ENCODE measurements around the gene MCOLN2.

The MCOLN2 gene

DNA sequence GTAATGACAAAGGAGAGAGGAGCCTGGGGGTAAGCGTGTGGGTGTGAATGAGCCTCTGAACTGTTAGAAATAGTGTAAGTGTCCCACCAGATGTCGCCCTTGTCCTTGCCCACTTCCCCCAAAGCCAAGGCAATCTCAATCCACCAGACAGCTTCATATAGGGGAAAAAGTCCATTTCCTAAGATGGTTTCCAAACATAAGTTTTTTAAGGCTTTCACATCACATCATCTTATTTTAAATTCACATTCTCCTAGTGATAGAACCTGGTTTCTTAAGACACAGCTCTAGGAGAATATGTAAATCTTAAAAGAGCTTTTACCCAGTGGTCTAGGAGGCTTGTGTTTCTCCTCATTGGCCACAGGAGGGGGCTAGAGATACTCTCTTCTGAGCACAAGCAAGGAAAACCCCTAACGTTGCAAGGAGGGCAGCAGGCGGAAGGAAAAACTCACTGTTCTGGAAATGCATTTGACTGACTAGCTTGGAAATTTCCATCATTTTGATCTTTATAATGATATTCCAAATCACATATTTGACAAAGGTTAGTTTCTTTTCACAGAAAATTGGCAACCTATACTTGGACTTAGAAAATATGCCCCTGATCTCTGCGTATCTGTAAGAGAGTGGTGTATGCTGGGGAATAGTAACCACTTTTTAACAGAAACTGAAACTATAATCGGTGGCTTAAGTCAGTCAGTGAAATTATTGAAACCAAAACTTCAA is 52.0 kb downstream of the MCOLN2 start:
- Mint-ChIP-seq H3K36me3 (ENCODE audit: low read depth) (peaks cover 58% of the 10 kb centered on the region), H3K4me1 (ENCODE audit: low read depth) (peaks cover 33% of the 10 kb centered on the region), H3K27me3 (no peaks in the 10 kb centered on the region), H3K9me3 (no peaks in the 10 kb centered on the region), H3K4me3 (peak overlapping the region; percentile 77), H3K27ac (peak overlapping the region; percentile 97)
- peak; percentile 55 for DNase-seq

DNA sequence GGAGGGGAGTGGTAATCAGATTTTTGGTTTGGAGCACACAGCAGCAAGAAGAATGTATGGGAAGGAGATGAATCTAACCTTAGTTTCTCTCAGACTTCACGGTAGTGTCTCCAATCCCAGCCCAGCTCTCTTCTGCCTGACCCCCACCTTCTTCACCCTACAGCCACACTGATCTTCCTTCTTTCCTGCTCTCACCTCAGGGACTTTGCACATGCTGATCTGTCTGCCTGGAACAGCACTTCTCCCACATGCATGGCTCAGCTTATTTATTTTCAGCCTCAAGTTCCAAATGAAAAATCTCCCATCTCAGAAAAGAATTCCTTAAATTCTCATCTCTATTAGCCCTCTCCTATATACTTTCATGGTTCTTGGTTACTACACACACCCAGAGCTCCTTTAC is 55.1 kb downstream of the MCOLN2 start:
- Mint-ChIP-seq H3K4me3 (no peak overlapping the region), H3K27ac (no peak overlapping the region), H3K4me1 (ENCODE audit: low read depth) (peaks cover 24% of the 10 kb centered on the region), H3K27me3 (no peaks in the 10 kb centered on the region), H3K9me3 (no peaks in the 10 kb centered on the region), H3K36me3 (ENCODE audit: low read depth) (peaks cover 46% of the 10 kb centered on the region)
- DNase-seq: no peak

DNA sequence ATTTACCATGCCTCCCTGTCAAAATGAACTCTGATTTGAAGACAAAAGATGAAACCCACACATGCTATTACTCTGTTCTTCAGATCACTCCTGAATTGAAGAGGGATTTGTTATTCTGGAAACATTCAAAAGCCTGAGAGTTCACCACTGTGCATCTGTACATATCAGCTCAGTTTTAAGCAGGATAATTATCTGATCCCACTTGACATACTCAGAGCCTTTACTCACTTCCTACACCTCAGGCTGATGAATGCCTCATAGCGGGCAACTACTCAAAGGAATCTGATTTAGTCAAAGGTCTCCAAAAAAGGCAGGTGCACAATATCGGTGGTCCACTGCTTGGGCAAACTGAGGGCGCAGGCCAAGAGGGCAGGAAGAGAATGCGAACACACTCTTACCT is 56.4 kb downstream of the MCOLN2 start:
- Mint-ChIP-seq H3K9me3 (no peaks in the 10 kb centered on the region), H3K36me3 (ENCODE audit: low read depth) (peaks cover 41% of the 10 kb centered on the region), H3K27ac (no peak overlapping the region), H3K4me1 (ENCODE audit: low read depth) (peaks cover 16% of the 10 kb centered on the region), H3K4me3 (no peak overlapping the region), H3K27me3 (no peaks in the 10 kb centered on the region)
- no peak for DNase-seq

DNA sequence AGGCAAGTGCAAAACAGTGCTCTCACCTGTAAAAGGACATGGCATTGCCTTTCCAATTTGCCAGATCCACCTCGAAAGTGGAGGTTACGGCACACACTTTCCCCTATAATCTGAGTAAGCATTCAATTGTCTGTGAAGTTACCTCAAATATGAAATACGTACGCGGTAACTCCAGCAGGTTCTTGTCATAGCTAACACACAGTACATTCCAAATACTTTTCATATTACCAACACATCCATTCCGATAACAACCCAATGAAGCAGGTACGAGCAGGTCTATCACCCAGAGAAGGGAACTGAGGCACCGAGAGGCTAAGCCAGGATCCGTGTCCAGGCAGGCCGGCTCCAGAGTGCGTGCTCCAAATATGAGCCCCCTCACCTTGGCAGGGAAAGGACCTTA is 57.2 kb downstream of the MCOLN2 start:
- H3K36me3 Mint-ChIP-seq (ENCODE audit: low read depth): peaks cover 42% of the 10 kb centered on the region
- DNase-seq: no peak
- no peaks in the 10 kb centered on the region for H3K27me3 Mint-ChIP-seq
- peaks cover 9% of the 10 kb centered on the region for H3K4me1 Mint-ChIP-seq (ENCODE audit: low read depth)
- no peak overlapping the region for H3K4me3 Mint-ChIP-seq
- no peaks in the 10 kb centered on the region for H3K9me3 Mint-ChIP-seq
- no peak overlapping the region for H3K27ac Mint-ChIP-seq

GRCh38 chr1:84939151-84939550 is 57.8 kb downstream of the MCOLN2 start:
- Mint-ChIP-seq H3K9me3 (no peaks in the 10 kb centered on the region), H3K4me1 (ENCODE audit: low read depth) (peaks cover 4% of the 10 kb centered on the region), H3K27ac (no peak overlapping the region), H3K4me3 (no peak overlapping the region), H3K36me3 (ENCODE audit: low read depth) (peaks cover 42% of the 10 kb centered on the region), H3K27me3 (no peaks in the 10 kb centered on the region)
- DNase-seq: no peak

DNA sequence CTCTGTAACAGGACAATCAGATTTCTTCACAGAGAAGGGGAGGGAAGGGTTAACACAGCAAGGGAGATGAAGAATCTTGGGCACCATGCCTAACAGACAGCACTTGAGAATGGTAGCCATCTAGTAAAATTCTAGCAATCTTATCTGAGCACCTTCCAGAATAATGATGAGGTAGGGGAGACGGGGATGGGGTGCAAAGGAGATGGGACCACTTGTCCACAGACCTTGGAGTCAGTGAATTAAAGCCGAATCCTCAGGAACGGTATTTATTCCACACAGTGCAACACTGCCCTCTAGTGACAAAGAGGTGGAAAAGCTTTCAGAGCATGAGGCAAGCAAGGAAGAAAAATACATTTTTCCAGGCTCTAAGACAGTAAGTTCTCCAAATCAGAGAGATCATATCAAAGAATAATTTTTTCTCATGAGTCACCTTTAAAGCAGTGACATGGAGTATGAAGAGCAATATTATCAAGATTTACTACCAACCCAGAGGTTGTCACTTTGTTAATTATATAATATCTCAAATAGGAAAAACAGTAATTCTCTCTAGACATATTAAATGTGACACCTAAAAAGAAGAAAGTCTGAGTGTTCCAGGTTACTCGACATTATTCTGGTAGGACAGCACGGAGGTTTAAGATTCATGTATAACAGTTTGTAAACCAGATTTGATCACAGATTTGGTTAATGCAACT is 60.6 kb downstream of the MCOLN2 start:
- H3K9me3 Mint-ChIP-seq: no peaks in the 10 kb centered on the region
- H3K36me3 Mint-ChIP-seq (ENCODE audit: low read depth): peaks cover 44% of the 10 kb centered on the region
- H3K27me3 Mint-ChIP-seq: no peaks in the 10 kb centered on the region
- H3K27ac Mint-ChIP-seq: no peak overlapping the region
- no peak for DNase-seq
- peaks cover 6% of the 10 kb centered on the region for H3K4me1 Mint-ChIP-seq (ENCODE audit: low read depth)
- no peak overlapping the region for H3K4me3 Mint-ChIP-seq

DNA sequence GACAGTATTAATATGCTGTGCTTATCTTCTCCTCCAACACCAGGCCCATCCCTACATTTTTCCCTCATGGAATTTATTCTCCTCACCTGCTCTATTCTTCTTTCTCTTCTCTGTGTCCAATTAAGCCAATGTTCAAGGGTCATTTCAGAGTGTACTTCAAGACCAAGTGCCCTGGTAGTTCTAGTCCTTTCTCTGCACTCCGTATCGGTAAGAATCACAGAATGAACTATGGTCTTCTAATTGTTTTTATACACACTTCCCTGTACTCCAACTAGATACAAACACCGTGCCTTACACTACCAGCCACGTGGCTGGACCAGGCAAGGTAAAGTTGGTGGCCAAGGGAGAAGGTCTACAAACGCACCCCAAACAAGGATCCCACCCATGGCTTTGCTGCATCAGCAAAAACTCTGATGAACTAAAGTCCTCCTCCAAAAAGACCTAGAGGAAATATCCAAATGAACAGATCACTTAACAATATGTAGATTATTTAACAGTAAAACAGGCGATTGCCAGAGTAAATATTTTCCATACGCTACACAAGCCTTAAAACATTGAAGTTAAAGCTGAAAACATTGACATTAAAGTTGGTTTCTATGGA is 63.8 kb downstream of the MCOLN2 start:
- H3K27ac Mint-ChIP-seq: no peak overlapping the region
- peaks cover 51% of the 10 kb centered on the region for H3K36me3 Mint-ChIP-seq (ENCODE audit: low read depth)
- H3K27me3 Mint-ChIP-seq: no peaks in the 10 kb centered on the region
- H3K4me3 Mint-ChIP-seq: no peak overlapping the region
- no peaks in the 10 kb centered on the region for H3K9me3 Mint-ChIP-seq
- peaks cover 26% of the 10 kb centered on the region for H3K4me1 Mint-ChIP-seq (ENCODE audit: low read depth)
- DNase-seq: no peak

DNA sequence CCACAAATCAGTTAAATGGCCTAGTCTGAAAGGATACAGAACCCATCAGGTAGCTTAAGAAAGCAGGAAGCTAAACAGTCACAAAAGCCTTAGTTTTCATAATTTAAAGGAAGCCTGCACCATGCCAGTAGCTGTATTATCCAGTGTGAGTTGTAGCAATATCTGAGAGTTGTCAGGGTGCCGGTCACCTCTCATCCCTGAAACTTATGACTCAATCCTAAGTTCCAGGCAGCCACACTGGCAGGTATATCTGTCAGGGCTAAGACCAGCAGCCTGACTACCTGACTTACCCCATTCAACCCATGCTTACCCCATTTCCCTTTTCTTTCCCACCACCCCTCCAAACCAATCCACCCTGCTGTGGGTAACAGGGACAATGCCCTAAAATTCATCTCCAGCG is 66.1 kb downstream of the MCOLN2 start:
- no peaks in the 10 kb centered on the region for H3K9me3 Mint-ChIP-seq
- H3K36me3 Mint-ChIP-seq (ENCODE audit: low read depth): peaks cover 54% of the 10 kb centered on the region
- H3K4me1 Mint-ChIP-seq (ENCODE audit: low read depth): peaks cover 23% of the 10 kb centered on the region
- no peaks in the 10 kb centered on the region for H3K27me3 Mint-ChIP-seq
- no peak for DNase-seq
- no peak overlapping the region for H3K4me3 Mint-ChIP-seq
- no peak overlapping the region for H3K27ac Mint-ChIP-seq

- peaks cover 23% of the 10 kb centered on the region for H3K4me1 Mint-ChIP-seq (ENCODE audit: low read depth)
- H3K27me3 Mint-ChIP-seq: no peaks in the 10 kb centered on the region
Measured at GRCh38 chr1:84930329-84930728, 66.6 kb downstream of the MCOLN2 start.

GRCh38 chr1:84929581-84929980 is 67.3 kb downstream of the MCOLN2 start:
- Mint-ChIP-seq H3K9me3 (no peaks in the 10 kb centered on the region), H3K27me3 (no peaks in the 10 kb centered on the region), H3K4me3 (no peak overlapping the region), H3K27ac (no peak overlapping the region), H3K4me1 (ENCODE audit: low read depth) (peaks cover 23% of the 10 kb centered on the region), H3K36me3 (ENCODE audit: low read depth) (peaks cover 49% of the 10 kb centered on the region)
- no peak for DNase-seq

More at GRCh38 chr1:84930329-84930728, 66.6 kb downstream of the MCOLN2 start:
- H3K27ac Mint-ChIP-seq: no peak overlapping the region
- peaks cover 54% of the 10 kb centered on the region for H3K36me3 Mint-ChIP-seq (ENCODE audit: low read depth)
- DNase-seq: no peak
- H3K9me3 Mint-ChIP-seq: no peaks in the 10 kb centered on the region
- no peak overlapping the region for H3K4me3 Mint-ChIP-seq

DNA sequence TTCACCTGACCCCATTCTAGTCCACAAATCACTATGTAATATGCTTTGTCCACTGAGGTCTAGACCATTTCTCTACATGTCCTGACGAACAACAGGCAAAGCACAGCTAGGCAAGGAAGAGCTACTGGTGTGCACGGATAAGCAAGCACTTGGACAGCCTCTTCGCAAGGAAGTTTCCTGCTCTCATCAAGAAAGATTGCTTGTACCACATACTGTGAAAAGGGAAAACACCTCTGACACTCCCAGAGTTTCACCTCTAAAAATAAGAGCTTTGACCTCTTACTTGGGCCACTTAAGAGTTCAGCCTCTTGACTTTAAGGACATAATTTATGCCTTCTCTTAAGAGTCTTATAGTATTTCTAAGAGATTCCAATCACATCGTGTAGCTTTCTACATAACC is 67.9 kb downstream of the MCOLN2 start:
- H3K4me3 Mint-ChIP-seq: no peak overlapping the region
- no peaks in the 10 kb centered on the region for H3K27me3 Mint-ChIP-seq
- H3K27ac Mint-ChIP-seq: no peak overlapping the region
- H3K4me1 Mint-ChIP-seq (ENCODE audit: low read depth): peaks cover 23% of the 10 kb centered on the region
- DNase-seq: no peak
- peaks cover 49% of the 10 kb centered on the region for H3K36me3 Mint-ChIP-seq (ENCODE audit: low read depth)
- H3K9me3 Mint-ChIP-seq: no peaks in the 10 kb centered on the region

DNA sequence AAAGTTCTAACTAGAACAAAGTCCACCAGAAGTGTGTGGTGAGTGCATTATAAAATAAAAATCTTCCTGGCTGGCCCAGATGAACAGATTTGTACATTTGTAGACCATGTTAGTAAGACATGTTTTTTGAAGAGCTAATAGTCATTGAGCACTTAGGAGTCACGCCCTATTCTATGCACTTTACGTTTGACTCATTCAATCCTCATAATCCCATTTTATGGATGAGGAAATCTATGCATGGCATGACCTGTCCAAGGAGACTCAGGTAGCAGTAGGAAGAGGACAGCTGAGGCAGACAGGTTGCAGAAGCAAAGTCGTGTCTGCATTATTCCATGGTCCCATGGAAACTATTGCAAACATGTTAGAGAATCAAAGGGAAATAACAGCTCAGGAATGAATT is 73.6 kb downstream of the MCOLN2 start:
- DNase-seq: no peak
- no peaks in the 10 kb centered on the region for H3K4me1 Mint-ChIP-seq (ENCODE audit: low read depth)
- H3K36me3 Mint-ChIP-seq (ENCODE audit: low read depth): peaks cover 21% of the 10 kb centered on the region
- no peak overlapping the region for H3K27ac Mint-ChIP-seq
- H3K9me3 Mint-ChIP-seq: no peaks in the 10 kb centered on the region
- no peaks in the 10 kb centered on the region for H3K27me3 Mint-ChIP-seq
- H3K4me3 Mint-ChIP-seq: no peak overlapping the region

GRCh38 chr1:84920159-84920558 is 76.8 kb downstream of the MCOLN2 start:
- H3K36me3 Mint-ChIP-seq (ENCODE audit: low read depth): no peaks in the 10 kb centered on the region
- no peak overlapping the region for H3K27ac Mint-ChIP-seq
- H3K27me3 Mint-ChIP-seq: no peaks in the 10 kb centered on the region
- H3K9me3 Mint-ChIP-seq: no peaks in the 10 kb centered on the region
- H3K4me3 Mint-ChIP-seq: no peak overlapping the region
- H3K4me1 Mint-ChIP-seq (ENCODE audit: low read depth): peaks cover 2% of the 10 kb centered on the region
- DNase-seq: no peak

DNA sequence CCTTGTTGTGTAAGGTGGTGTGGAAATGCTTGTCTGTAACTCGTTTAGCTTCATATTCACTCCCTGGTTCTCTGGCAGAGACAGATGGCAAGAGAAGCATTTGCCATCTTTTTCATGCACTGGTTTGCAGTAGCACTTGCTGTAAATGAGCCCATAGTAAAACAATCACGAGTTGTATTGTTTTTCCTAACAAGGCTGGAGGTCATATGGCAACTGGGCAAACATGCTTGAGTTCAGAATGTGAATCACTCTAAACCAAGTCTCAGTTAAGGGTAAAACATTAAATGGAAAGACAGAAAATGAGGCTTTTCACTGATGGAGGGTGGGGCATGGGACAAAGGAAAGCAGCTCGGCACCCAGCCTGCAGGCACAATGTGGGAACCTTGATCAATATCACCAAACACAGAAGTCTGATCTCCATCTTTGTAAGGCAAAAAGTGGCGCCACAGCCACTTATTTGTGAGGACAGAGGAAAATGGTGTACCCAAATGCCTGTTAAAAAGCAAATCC is 77.4 kb downstream of the MCOLN2 start:
- Mint-ChIP-seq H3K27ac (no peak overlapping the region), H3K4me3 (no peak overlapping the region)

More for the DNA sequence above, 77.4 kb downstream of the MCOLN2 start:
- Mint-ChIP-seq H3K9me3 (no peaks in the 10 kb centered on the region), H3K36me3 (ENCODE audit: low read depth) (no peaks in the 10 kb centered on the region), H3K4me1 (ENCODE audit: low read depth) (peaks cover 2% of the 10 kb centered on the region), H3K27me3 (no peaks in the 10 kb centered on the region)
- no peak for DNase-seq
